GM10266 (cell line): ENCODE measurements around the gene BTG1.

Source experiments
- DNase-seq: peaks from one replicate; pipeline ENCODE4 v3.0.0; 2012; ENCODE audit errors: extremely low spot score
- TF ChIP-seq, protein P1 (sequence below): IDR thresholded peaks from 2 replicates; pipeline ENCODE4 v1.5.1; 2012; ENCODE audit warnings: mild to moderate bottlenecking, low read depth; ENCODE audit not compliant: control insufficient read depth, insufficient read depth; ENCODE audit errors: missing control alignments

BTG1 gene

DNA sequence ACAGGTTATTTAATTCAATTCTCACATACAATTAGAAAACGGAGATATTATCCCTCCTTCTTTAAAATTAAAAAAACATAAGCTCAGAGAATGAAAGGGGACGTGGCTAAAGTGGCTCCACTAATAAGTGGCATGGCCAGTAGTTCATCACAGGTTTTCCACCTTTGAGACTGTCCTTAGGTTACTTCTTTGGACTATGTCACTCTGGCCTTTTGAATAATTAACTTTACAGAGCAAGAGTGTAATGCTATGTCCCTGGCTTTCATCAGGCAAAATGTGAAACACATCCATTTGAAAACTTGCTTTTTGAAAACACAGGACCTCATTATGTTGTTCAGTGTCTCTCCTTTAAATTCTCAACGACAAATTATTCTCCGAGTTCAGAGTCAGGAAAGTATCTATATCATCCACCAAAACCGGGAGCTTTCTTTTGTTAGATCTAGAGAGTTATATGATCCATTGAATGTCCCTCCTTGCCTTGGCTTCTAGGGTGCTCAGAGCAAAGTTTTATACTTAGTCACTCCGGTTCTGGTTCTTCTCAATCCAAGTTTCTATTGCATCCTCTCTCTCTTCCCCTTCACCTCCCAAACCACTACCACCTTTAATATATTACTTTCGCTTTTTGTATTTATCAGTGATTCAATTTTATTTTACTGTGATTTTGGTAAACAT, 43.0 kb upstream of the BTG1 start:
- no peak for DNase-seq
- TF ChIP-seq, protein P1, sequence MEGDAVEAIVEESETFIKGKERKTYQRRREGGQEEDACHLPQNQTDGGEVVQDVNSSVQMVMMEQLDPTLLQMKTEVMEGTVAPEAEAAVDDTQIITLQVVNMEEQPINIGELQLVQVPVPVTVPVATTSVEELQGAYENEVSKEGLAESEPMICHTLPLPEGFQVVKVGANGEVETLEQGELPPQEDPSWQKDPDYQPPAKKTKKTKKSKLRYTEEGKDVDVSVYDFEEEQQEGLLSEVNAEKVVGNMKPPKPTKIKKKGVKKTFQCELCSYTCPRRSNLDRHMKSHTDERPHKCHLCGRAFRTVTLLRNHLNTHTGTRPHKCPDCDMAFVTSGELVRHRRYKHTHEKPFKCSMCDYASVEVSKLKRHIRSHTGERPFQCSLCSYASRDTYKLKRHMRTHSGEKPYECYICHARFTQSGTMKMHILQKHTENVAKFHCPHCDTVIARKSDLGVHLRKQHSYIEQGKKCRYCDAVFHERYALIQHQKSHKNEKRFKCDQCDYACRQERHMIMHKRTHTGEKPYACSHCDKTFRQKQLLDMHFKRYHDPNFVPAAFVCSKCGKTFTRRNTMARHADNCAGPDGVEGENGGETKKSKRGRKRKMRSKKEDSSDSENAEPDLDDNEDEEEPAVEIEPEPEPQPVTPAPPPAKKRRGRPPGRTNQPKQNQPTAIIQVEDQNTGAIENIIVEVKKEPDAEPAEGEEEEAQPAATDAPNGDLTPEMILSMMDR: no peak

DNA sequence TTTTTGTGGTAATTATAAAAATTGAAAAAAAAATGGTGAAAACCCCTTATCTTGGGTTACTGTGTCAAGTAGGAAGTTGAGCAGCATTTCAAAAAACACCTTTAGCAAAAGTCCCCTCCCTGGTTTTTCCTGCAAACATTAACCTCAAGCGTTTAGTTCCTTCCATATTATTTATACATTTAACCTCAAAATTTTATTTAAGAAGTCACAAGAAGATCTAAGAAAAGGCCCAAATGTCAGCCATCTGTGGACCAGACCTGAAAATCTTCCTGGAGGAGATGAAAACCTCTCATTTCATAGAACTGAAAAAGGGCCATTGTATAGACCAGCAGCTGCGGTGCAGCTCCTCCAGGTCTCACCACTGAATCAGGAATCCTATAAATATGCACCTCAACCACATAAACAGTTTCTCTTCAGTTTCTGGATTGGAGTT, 40.4 kb upstream of the BTG1 start:
- no peak for DNase-seq
- TF ChIP-seq, protein P1: no peak

DNA sequence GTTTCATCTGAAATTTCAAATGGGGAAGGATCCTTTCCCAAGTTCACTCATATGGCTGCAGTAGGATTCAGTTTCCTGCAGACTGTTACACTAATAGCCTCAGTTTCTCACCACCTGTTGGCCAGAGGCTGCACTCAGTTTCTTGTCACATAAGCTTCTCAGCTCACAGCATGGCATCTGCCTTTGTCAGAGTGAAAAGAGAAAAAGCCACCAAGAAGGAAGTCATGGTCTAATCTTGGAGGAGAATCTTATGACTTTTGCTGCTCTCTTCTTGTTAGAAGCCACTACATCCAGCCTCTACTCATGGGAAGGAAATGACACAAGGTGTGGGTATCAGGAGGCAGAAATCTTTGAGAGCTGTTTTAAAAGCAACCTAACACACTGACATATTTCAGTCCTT, 39.4 kb upstream of the BTG1 start:
- peak; percentile 12 for DNase-seq
- TF ChIP-seq, protein P1: no peak

DNA sequence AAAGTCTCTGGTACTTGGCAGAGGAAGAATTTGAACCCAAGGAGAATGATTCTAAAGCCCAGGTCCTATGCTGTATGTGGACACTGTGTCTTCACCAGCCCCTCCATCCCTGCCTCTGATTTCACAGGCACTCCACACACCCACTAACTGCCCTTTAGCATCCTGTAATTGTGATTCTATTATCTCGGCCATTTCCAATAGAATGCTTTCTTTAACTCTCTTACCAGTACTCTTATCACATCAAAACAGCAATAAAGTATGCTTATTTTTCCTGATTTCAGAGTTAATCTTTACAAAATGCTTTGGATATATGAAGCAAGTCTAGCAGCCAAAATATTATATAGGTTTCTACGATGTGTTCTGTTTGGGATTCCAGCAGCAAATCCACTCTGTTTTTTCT, 37.9 kb upstream of the BTG1 start:
- DNase-seq: no peak
- TF ChIP-seq, protein P1: no peak

DNA sequence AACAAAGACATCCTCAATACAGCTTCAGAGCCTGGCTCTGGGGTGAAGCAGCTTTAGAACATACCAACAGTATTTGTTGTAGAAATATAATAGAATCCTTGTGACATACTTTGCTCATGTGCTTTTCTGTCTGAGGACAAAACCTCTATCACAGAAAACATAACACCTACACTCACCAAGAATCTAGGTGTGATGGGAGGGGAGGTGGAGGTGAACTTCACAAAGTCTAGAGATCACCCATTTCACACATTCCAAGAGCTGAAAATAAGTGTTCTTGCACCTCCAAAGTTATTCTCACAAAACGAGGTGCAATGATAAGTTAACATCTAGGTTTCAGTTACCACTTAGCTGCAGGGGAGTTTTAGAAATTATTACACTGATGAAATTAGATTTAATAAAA, 32.7 kb upstream of the BTG1 start:
- TF ChIP-seq, protein P1: no peak
- DNase-seq: no peak

DNA sequence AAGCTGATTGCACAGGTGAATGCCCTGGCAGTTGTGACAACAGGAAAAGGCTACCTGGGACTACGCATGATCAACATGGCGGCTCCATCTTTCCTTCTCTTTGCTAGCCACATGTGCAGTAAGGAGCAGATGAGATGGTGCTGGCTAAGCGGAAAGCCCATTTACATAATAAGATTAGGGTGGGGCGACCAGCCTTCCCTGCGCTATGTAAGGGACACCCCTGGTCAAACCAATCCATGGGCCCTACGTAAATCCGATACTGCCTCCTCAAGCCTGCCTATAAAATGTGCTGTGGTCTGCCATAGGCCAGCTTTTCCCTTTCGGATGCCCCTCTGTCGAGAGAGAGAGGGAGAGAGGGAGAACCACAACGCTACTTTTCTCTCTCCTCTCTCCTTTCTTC, 31.0 kb upstream of the BTG1 start:
- no peak for DNase-seq
- TF ChIP-seq, protein P1: no peak

DNA sequence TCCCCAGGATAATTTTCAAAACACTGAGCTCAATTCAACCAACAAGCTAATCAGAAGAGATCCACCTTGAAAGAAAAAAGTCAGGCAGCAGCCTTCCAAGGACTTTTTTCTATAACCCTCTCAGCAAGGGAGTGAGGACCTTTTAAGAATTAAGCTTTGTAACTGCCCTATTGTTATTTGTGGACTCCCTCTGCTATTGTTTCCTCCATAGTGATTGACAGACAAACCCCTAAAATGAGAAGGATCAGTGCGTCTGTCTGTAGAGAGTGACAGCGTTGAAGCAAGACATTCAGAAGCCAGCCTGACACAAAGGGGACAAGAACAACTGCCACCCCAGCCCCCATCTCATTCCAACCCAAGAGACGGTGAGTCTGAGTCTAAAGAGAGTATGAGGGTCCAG, 30.3 kb upstream of the BTG1 start:
- no peak for DNase-seq
- TF ChIP-seq, protein P1: no peak
